ENCODE results near the gene CIRBP.

DNA sequence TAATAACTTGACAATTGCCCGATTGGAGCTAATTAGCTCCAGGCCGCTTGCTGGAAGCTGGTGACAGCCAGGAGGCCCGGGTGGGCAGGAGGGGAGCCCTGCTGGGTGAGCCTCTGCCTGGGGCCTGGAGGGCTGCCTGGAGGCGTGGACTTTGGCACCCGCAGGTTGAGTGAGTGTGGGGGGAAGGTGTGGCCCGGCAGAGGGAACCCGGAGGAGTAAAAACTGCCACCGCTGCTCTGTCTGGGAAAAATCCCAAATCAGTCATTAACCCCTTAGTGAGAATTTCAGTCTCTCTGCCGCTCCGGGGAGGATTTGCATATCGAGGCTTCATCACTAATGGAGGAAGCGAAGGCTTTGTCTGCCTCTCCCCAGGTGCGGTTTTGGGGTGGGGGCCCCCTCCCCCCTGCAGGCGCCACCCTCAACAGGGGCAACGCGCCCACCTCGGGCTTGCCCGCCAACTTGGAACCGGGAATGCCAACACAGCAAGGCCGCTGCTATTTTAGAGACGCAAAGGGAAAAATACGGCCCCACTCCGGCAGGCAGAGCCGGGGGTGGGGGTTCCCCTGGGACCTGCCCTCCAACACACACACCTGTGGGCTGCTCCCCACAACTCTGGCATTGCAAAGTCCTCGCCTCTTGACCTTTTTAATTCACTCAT lies 22.8 kb downstream of the CIRBP start:
- TF ChIP-seq POLR2AphosphoS5 (IDR thresholded peaks at IDR 0.05; ENCODE audit: low read depth, low read length) (no peak), SIN3A (IDR thresholded peaks at IDR 0.05; ENCODE audit: borderline replicate concordance, insufficient read depth, low read length) (no peak), TAF1 (IDR thresholded peaks at IDR 0.05; ENCODE audit: borderline replicate concordance, insufficient read depth, low read length) (no peak)
- TF ChIP-seq, protein P1, sequence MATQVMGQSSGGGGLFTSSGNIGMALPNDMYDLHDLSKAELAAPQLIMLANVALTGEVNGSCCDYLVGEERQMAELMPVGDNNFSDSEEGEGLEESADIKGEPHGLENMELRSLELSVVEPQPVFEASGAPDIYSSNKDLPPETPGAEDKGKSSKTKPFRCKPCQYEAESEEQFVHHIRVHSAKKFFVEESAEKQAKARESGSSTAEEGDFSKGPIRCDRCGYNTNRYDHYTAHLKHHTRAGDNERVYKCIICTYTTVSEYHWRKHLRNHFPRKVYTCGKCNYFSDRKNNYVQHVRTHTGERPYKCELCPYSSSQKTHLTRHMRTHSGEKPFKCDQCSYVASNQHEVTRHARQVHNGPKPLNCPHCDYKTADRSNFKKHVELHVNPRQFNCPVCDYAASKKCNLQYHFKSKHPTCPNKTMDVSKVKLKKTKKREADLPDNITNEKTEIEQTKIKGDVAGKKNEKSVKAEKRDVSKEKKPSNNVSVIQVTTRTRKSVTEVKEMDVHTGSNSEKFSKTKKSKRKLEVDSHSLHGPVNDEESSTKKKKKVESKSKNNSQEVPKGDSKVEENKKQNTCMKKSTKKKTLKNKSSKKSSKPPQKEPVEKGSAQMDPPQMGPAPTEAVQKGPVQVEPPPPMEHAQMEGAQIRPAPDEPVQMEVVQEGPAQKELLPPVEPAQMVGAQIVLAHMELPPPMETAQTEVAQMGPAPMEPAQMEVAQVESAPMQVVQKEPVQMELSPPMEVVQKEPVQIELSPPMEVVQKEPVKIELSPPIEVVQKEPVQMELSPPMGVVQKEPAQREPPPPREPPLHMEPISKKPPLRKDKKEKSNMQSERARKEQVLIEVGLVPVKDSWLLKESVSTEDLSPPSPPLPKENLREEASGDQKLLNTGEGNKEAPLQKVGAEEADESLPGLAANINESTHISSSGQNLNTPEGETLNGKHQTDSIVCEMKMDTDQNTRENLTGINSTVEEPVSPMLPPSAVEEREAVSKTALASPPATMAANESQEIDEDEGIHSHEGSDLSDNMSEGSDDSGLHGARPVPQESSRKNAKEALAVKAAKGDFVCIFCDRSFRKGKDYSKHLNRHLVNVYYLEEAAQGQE (IDR thresholded peaks at IDR 0.05; ENCODE audit: insufficient read depth in 1 of 2, low read depth in 2 of 2, low read length in 2 of 2): no peak

All from PFSK-1 (cell line).